HL-60 (cell line): Measurements from ENCODE around the gene VPS26A.

Source experiments
- CTCF ChIP-seq: IDR thresholded peaks from one replicate; pipeline ENCODE4 v1.5.1; 2011; ENCODE audit warnings: low read length, control low read depth, inconsistent platforms; ENCODE audit not compliant: insufficient read depth
- GABPA ChIP-seq: IDR thresholded peaks from 2 replicates; pipeline ENCODE4 v1.6.1; 2012; ENCODE audit warnings: low read depth
- REST ChIP-seq: IDR thresholded peaks from 2 replicates; pipeline ENCODE4 v1.6.1; 2012; ENCODE audit warnings: low read depth; ENCODE audit not compliant: insufficient replicate concordance
- SPI1 ChIP-seq: IDR thresholded peaks from 2 replicates; pipeline ENCODE4 v1.6.1; 2012; ENCODE audit warnings: low read depth, mild to moderate bottlenecking, borderline replicate concordance

GRCh38 chr10:69075431-69075830 lies 48.5 kb upstream of the VPS26A start:
- no peak for TF ChIP-seq CTCF
- no peak for TF ChIP-seq REST
- TF ChIP-seq SPI1, result no peak
- no peak for TF ChIP-seq GABPA
